HL-60/S4 treated with phorbol 12-myristate 13-acetate at 8.2 ng/mL for 4 days and 3 days (cell line): ENCODE results near the gene SMIM41.

ENCODE experiments used
- in situ Hi-C: fragments of 300-500 bp; cut with MboI; formaldehyde crosslinking; loops from 2 replicates; pipeline ENCODE4 v1.15.0; 2022; ENCODE audit warnings: low sequenced_read_pairs

SMIM41 gene

DNA sequence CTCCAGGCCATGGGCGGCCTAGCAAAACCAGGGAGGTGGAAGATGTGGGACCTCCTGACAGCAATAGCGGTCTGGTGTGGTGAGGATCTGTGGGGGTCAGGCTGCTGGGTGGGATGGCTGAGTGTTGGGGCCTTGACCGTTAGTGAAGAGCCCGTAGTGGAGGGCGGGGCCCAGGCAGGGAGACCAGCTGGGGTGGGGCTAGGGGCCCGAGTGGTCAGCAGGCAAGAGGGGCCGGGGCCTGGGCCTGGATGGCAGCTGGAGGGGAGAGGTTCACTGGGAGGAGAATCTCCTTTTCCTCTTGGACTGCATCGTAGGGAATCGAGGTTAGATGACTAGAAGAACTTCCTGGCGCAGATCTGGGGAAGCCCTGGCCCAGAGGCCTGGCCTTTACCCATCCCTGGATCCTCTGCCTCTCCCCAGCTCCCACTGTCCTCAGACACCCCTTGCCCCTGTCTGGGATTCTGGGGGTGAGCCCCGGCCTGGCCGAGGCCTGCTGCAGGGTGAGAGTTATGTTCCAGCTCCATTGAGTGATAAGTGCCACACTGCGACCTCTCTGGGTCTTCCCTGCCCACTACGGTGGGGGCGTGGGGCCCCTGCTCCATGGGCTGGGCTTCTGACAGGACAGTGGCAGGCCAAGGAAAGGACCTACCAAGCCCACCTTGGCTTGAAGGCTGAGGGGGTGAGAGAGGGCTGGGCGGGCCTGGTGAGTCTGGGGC lies 65.2 kb downstream of the SMIM41 start:
- in situ Hi-C loops = loop anchor here (25.0 kb wide), 1 partner anchor 743 kb away; no protein-coding TSS in a partner anchor

DNA sequence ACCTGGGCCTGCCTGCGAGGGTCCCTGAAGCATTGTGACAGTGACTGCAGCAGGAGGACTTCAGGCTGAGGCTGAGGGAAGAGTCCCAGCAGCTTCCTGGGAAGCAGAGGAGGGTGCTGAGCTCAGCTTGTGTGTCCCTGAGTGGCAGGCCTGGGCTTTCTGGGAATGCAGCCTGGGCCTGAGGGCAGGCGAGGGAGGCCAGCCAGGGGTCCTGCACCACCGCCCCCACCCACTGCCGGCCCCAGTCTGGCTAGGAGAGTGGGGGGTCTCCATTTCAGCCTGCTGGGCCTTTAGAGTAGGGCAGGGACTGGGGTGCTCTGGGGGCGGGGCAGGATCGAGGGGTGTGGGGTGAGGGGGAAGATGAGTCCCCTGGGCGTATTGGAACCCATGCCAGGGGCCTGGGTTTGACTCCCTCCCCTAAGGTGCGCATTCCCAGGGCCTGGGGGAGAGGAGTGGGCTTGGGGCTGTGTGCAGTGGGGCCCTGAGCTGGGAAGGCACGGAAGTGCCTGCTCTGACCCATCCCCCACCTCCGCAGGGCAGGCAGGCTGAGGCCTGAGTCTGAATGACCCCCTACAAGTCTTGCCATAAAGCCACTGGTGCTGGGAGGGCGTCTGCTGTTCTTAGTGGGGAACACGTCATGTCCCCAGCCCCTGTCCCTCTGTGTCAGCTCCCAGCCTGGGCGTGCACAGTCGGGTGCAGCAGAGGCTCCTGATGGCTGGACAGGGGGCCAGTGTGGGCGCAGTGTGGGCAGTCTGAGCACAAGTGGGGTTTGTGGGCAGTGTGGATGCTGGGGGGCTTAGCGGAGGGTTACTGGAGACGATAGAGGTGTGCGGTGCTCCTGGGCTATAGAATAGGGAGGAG lies 66.0 kb downstream of the SMIM41 start:
- in situ Hi-C loops = loop anchor here (25.0 kb wide), 1 partner anchor 742 kb away; no protein-coding TSS in a partner anchor

- in situ Hi-C loops = loop anchor here (25.0 kb wide), 1 partner anchor 741 kb away; no protein-coding TSS in a partner anchor
Observed at GRCh38 chr12:52146089-52146821, 66.8 kb downstream of the SMIM41 start.

- in situ Hi-C loops = loop anchor here (25.0 kb wide), 1 partner anchor 740 kb away; no protein-coding TSS in a partner anchor
Observed at GRCh38 chr12:52146822-52147366, 67.4 kb downstream of the SMIM41 start.

DNA sequence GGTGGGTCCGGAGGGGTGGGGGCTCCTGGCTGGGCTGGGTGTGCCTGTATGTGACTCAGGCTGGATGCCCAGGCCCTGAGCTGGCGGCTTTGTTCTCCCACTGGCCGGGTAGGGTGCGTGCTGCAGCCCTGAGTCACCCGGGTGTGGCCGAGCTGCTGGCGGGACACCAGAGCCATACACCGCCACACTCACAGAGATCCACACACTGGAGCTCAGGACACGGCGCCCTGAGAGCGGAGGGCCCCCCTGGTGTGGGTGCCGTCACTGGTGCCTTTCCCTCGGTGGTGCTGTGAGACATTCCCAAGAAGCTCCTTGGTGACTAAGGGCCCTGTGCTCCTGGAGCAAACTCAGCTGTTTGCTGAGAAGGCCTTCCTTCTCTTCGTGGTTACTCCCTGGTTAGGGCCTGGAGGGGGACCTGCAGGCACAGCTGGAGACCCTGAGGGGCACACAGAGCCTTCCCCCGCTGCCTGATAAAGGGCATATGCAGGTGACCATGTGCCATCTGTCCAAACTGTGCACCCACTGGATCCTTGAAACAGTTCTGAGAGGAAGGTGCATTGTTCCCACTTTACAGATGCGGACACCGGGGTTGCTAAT lies 68.0 kb downstream of the SMIM41 start:
- in situ Hi-C loops = loop anchor here (25.0 kb wide), 1 partner anchor 740 kb away; no protein-coding TSS in a partner anchor

- in situ Hi-C loops = loop anchor here (25.0 kb wide), 1 partner anchor 739 kb away; no protein-coding TSS in a partner anchor
Observed at GRCh38 chr12:52147964-52148463, 68.5 kb downstream of the SMIM41 start.

GRCh38 chr12:52148464-52149181 lies 69.1 kb downstream of the SMIM41 start:
- in situ Hi-C loops = loop anchor here (25.0 kb wide), 1 partner anchor 739 kb away; no protein-coding TSS in a partner anchor

- in situ Hi-C loops = loop anchor here (25.0 kb wide), 1 partner anchor 738 kb away; no protein-coding TSS in a partner anchor
Observed at GRCh38 chr12:52149182-52149641, 69.7 kb downstream of the SMIM41 start.

DNA sequence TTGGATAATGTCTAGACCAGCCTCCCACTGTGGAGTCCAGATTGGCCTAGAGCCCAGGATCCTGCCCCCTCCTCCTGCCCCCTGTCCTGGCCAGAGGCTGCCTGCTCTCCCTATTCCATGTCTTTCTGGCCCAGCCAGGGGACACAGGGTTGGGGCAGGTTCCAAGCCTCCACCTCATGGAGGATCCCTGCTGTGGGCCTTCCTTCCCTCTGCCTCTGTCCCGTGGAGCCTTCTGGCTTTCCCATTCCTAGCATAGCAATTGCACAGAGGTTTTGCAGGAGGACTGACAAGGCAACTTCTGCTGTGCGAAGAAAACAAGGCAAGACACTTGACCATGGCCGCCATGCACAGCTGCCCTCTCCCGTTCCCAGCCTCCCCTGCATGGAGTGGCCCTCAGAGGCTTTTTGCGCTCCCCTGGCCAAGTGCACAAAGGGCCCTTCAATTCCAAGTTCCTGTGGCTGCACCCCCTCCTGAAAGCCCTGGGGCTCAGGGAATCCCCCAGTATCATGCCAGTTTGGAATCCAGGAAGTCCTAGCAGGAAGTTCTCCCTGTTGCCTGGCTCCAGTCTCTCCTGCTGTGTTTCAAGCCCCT lies 70.2 kb downstream of the SMIM41 start:
- in situ Hi-C loops = loop anchor here (25.0 kb wide), 1 partner anchor 738 kb away; no protein-coding TSS in a partner anchor

GRCh38 chr12:52151153-52151836 lies 71.8 kb downstream of the SMIM41 start:
- in situ Hi-C loops = no loop called here

DNA sequence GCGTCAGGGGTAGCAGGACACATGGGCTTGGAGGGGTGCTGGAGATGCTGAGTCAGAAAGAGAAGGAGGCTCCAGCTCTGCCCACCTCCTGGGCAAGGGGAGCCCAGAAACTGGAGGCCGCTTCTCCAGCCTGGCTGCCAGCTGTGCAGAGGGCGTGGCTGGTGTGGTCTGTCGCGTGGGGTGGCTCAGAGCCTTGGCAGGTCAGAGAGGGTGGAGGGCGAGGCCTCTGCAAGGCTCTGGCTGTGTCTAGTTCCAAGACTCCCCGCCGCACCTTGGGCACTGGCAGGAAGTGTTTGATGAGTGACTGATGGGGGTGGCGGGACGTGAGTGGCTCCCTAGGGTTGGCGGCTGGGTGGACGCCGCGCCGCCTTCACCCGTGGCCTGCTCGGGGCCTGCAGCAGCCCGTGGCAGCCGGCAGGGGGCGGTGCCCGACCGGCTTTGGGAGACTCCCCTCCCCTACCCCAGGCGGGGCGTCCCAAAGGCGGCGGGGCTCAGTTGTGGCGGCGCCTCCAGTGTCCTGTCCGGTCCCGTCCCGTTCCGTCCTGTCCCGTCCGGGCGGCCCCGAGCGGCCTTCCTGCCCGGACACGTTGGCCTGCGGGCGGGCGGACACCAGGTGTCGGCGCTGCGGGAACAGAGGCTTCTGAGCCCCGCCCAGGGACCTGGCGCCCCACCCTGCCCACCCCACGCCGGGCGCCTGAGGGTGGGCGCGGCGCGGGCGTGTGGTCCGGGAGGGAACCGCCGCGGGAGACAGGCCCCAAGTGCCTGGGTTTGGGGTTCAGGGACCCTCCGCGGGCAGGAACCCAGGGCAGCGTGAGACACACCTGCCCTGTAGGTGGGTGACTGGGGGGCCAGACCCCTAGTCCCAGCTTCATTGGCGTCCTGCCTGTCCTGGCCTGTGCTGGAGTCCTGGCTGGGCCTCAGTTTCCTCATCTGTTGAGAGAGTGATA lies 72.6 kb downstream of the SMIM41 start:
- in situ Hi-C loops = no loop called here

GRCh38 chr12:52152905-52153317 lies 73.4 kb downstream of the SMIM41 start:
- in situ Hi-C loops = no loop called here

DNA sequence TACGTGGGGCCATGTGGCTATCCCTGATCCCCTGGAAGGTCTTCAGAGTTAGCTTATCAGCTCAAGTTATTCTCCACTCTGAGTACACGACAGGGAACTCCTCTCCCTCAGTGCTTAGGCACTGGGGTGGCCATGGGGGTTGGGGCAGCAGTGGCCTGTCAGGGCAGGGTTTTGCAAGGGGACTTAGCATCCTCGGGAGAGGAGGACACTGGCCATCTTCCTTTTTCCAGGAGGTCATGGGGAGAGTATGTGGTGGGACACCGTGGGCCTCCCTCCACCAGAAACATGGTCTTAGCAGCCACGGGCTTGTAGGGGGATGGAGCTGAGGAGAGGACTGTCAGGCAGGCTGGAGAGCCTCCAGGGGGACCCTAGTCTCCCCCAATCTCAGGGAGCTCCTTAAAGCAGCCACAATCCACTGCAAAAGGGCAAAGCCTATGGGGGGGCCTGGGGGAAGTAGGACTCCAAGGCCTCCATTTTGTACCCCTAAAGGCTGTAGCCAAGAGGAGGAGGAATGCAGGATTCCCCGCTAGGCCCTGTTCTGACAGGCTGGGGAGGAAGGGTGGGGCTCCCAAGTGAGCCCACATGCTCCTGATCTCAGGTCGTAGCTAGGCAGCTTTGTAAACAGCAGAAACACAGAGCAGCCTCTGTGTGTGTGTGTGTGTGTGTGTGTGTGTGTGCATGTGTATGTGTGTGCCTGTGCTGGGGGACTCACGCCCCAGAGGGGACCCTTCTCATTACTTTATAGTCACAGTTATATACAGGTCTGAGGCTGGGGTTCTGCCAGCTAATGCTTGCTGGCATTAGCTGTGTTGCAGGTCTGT lies 75.8 kb downstream of the SMIM41 start:
- in situ Hi-C loops = no loop called here

- in situ Hi-C loops = no loop called here
Observed at GRCh38 chr12:52156311-52156710, 76.8 kb downstream of the SMIM41 start.

GRCh38 chr12:52156757-52157565 lies 77.5 kb downstream of the SMIM41 start:
- in situ Hi-C loops = no loop called here
